ENCODE results near the gene MTERF2.

MTERF2 gene

DNA sequence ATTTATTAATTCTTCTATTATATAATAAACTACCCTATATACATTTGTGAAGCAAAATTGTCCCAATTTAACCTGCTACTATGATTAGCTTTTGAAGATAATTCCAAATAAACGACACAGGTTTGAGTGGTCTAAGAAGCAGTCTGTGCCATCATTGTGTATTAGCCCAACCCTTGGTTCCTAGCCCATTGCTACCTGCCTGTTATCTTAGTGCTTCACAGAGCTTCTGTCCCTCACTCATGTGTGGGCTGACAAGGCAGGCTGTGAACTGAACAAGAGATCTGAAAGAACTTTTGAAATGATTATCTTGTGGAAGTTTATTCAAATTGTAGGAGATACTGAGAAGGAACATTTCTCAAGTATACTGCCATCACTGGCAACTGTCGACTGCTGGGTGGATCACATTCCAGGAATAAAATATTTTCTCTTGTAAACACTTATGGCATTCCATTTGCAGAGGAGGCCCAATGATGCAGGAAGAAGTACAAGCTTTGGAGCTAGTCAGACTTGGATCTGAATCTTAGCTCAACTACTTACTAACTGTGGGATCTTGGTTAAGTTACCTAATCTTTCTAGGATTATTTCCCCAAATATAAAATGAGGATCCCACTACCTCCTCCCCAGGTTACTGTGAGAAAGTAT is 7.8 kb upstream of the MTERF2 start:
- DNase-seq (ENCODE audit: low read depth in 2 of 2), result no peak

DNA sequence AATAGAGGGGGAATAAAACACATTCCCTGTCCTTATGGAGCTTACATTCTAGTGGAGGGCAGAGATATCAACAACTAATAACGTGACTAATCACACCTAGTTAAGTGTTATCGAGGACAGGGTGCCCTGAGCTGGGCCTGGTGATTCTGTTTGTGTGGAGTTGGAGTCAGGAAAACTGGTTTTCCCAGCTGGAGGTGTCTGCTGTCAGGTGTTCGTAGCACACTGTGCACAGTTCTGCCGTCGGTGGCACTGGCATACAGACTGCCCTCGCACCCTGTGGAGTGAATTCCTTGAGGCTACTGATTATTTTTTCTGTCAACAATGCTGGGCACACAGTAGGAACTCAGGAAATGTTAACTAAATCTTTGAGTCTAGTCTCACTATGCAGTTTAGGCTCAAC is 900 bp upstream of the MTERF2 start:
- no peak for DNase-seq (ENCODE audit: low read depth in 2 of 2)

DNA sequence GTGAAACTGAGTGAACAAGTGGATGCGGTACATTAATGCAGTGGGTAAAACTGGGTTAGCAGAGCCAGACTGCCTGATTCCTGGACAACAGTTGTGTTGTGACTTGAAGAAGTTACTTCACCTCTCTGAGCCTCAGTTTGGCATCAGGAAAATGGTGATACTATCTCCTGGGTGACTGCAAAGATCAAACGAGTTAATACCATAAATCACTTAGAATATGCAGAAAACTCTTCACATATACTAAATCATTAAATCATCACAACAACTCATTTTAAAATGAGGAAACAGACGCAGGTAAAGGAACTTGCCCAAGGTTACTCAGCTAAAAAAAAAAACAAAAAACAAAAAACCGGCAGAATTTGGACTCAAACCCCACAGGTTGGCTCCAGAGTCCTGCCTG is 811 bp downstream of the MTERF2 start:
- no peak for DNase-seq (ENCODE audit: low read depth in 2 of 2)

DNA sequence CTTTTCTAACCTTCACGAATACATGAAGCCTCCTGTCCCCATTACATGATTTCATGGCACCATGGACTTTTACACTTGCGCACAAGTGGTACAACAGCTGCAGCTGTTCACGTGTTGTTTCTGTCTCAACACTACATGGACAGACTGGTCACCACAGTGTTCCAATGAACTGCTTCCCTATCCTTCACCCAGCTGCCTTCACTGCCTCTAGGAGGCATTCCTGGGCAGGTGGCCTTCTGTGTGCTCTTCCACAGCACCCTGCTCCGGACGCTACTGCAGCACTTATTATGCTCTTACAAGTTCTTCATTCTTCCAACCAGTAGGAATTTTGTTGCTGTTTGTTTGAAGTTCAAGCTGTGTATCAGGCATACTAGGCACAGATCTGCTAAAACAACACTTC is 1.5 kb downstream of the MTERF2 start:
- DNase-seq (ENCODE audit: low read depth in 2 of 2), result no peak

DNA sequence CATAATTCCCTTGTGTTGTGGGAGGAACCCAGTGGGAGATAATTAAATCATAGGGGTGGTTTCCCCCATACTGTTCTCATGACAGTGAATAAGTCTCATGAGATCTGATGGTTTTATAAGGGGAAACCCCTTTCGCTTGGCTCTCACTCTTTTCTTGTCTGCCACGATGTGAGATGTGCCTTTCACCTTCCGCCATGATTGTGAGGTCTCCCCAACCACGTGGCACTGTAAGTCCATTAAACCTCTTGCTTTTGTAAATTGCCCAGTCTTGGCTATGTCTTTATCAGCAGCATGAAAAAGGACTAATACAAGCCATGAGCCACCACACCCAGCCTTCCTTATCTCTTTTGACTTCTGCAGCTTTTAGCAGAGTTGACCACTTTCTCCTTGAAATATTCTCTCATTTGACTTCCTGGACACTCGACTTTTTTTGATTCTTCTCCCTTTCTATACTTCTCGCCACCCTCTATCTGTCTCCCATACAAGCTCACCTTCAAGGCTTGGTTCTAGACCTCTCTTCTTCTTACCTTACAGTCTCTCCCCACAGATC is 2.3 kb downstream of the MTERF2 start:
- no peak for DNase-seq (ENCODE audit: low read depth in 2 of 2)

DNA sequence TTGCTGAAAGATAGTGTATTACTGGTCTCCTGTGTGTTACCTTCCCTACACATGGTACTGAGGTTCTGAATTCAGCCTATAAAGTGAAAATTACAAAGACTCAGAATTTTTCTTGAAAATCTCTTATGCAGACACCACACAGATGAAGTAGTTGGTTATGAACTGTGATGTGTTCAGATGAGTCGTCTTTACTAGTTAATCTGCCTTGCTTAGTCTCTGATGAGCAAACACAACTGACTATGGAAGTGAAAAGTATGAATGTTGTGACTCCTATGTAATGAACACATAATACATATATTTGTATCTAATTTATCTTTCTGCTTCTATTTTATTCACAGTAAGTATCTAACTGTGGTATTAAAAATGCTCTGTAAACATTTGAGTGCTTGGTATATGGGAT is 4.7 kb downstream of the MTERF2 start:
- DNase-seq (ENCODE audit: low read depth in 2 of 2), result no peak

DNA sequence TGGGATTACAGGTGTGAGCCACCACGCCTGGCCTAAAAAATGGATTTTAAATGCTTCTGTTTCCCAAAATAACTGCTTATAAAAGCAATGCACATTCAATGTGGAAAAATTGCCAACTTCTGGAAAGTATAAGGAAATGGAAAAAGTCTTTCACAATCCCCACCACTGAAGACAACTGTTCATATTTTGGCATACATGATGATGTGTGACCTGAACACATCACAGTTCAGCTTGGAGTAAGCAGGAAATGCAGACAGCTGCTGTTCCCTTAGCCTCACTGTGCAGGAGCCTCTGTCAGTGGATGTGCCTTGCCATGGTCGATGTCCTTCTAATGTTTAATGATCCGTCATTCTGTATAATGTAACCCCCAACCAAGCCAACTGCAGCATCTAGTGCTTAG is 5.2 kb downstream of the MTERF2 start:
- no peak for DNase-seq (ENCODE audit: low read depth in 2 of 2)

DNA sequence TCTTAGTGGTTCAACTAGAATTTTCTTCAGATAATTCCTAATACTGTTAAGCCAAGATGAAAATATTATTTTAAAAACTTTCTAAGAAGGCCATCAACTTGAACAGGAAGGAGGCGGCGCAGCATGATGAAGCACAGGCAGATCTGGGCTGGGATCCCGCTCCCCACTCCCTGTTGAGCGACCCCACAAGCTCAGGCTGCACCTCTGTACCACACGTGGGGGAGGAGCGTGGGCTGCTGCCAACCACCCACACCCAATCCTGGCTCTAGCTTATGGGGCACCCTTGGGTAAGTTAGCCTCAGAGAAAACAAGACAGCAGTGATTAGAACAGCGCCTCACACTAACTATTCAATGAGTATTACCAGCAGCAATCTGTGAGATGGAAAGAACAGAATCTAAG is 6.0 kb downstream of the MTERF2 start:
- no peak for DNase-seq (ENCODE audit: low read depth in 2 of 2)

DNA sequence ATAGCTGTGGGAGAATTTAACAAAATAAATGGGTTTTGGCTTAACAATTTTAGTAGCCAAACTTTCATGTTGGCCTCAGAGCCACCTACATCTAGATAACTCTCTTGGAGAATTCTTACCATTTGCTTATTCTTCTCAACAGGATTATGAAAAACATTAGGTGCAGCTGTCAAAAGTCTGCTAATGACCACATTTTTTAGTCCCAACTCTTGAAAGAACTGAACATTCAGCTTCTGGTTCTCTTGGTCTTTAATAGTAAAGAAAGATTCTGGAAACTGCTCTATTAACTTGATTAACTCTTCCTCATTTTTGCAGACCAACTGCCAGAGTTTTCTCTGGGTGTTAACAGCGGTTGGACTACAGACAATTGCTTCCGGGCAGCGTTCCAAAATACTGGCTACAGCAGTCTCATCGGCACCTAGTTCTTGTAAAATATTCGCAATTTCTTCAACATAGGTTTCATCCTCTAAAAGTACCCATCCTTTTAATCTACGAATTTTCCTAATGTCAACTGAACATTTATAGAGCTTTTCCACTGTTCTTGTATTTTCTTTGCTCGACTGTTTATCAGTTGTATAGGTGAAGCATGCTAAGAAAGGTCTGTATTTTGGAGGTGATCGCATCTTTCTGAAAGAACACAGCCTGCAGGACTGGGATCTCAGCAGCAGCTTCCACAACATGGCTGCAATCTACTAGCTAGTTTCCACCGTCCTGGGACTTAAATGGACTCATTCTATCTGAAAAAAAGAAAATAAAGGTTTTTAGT is 8.7 kb downstream of the MTERF2 start:
- DNase-seq (ENCODE audit: low read depth in 2 of 2), result no peak

DNA sequence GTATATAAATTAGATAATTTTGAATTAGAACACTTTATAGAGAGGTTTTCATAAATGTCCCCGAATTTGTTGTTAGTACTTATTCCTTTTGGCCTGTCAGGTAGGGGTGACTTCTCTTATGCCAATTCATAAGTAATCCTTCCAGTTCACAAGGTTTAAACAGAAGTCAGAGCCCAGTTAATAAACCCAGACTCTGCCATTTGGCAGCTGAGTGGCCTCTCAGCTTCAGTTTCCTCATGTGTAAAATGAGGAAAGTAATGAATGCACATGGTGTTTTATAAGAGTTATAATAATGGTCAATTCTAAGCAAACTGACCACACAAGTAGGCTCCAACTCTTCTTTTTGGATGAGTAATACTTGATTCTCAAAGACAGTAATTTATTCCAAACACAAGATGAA is 10.3 kb downstream of the MTERF2 start:
- DNase-seq (ENCODE audit: low read depth in 2 of 2), result no peak

DNA sequence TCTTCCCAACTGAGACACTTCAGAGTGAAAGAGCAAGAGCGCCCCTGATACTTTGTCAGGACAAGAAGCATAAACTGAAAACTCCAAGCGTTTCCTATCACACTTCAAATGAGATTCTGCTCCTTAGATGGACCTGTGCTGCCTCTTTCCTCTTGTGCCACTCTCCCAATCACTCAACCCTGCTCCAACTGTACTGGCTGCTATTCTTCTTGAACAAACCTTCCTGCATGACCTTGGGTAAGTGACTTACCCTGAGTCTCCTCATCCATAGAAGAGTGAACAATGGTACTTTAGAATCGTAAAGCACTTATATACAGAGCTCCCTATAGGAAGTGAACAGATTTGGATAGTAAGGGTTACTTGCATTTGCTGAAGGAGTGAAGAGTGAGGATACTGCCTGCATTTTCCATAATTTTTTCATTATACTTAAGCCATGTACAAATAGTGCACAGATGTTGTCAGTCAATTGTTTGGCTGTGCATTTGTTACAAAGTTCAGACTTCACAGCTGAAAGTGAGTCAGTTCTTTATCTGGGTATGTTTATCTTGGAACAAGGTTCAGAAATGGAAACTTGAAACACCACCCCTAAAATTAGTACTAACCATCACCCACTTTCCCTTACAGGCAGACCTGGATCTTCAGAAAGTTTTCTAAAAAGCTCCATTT is 10.8 kb downstream of the MTERF2 start:
- no peak for DNase-seq (ENCODE audit: low read depth in 2 of 2)

DNA sequence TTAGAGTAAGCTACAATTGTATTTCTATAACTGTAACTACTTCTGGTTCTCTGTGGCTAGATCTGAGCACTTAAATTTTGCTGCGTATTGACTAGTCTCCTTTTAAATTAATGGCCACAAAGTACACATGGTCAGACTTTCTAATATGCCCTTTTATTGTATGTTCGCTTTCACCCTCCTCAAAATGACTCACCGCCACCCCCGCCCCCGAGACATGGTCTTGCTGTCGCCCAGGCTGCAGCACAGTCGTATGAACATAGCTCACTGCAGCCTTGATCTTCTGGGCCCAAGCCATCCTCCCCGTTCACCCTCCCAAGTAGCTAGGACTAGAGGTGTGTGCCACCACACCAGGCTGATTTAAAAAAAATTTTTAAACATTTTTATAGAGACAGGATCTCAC is 11.8 kb downstream of the MTERF2 start:
- DNase-seq (ENCODE audit: low read depth in 2 of 2), result no peak

DNA sequence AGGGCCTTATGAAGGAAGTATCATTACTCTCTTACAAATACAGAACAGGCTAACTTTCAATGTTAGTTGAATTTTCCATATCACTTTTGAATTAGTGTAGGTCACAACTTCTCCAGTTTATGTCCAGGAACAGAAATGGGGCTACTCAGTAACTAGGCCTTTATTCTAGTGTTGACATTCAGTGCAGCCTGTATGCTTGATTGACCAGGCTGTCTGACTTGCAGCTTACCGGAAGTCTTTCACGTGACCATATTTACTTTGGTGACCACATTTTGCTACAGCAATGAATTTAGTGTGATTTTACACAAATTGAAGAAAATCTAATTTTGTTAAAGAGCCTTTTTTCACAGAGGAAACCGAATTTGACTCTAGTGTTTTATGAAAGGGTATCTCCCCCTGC is 12.4 kb downstream of the MTERF2 start:
- no peak for DNase-seq (ENCODE audit: low read depth in 2 of 2)

DNA sequence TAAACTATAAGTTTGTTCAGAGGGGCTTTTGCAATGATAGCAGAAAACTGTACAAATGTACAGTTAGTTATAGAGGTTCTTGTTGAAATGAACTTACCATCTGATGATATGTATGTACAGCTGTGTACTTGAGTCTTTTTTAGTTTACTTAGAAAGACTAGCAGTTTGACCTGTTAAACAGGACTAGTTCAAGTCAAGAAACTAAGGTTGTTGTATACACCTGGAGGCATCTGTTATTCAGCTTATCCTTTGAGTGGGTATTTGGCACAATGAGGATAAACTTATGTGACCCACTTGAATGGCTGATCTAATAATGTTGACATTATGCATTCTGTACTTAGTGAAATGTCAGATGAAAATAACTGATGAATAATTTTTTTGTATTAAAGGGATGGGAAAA is 13.4 kb downstream of the MTERF2 start:
- DNase-seq (ENCODE audit: low read depth in 2 of 2), result no peak

DNA sequence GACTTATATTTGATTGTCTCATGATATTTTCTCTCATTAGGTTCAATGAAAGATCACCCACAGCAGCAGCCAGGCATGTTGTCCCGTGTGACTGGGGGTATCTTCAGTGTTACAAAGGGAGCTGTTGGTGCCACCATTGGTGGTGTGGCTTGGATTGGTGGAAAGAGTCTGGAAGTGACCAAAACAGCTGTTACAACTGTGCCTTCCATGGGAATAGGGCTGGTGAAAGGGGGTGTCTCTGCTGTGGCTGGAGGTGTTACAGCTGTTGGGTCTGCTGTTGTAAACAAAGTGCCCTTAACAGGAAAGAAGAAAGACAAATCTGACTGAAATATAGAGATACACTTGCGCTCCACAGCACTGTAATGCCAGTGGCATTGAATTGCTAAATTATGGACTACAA is 15.9 kb downstream of the MTERF2 start:
- no peak for DNase-seq (ENCODE audit: low read depth in 2 of 2)

DNA sequence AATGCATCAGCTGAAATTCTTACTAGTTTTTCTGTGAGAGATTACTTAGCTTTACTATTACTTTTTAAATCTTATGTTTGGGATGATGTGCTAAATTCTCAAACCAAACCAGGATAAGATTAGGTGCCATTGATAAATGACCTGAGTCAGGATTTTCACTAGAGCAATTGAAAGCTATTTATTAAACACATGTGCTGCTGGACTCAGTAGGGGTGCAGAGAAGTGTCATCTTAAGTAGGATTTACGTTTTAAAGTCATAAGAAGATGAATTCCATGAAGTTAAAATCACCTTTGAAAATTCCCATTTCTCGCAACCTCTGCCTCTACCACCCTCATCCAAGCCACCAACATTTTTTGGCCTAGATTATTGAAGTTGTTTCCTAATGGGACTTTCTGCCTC is 22.4 kb downstream of the MTERF2 start:
- no peak for DNase-seq (ENCODE audit: low read depth in 2 of 2)

DNA sequence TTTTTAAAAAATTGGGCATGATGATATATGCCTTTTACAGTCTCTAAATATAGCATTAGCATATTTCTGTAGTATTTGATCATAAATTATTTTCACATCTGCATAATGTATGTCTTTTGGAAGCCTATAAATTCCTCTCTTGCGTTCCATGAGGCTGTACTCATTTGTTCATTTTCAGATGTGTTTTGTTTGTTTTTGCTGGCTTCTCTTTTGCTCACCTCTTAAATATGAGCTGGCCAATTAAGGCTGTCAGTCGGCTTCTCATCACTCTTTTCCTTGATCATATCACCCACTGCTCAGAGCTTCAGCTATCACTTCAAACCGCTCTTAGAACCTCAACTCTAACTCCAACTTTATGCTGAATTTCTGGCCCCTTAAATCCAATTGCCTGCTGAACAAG is 24.7 kb downstream of the MTERF2 start:
- DNase-seq (ENCODE audit: low read depth in 2 of 2), result no peak

DNA sequence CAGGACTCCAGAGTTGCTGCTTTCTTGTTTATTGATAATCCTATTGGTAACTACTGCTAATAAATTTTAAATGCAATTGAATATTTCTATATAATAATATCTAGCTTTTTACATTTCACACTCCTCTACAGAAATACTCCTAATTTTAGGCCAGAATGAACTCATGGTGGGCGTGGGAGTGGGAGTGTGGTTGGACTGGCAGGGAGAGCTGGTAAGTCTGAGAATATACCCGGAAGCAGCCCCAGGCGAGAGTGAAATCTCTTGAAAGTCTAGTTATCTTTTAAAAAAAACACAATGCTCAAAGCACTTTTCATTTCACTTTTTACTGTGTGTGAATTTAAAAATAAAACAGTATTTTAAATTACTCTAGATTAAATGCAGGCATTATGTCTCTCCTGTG is 26.5 kb downstream of the MTERF2 start:
- no peak for DNase-seq (ENCODE audit: low read depth in 2 of 2)

DNA sequence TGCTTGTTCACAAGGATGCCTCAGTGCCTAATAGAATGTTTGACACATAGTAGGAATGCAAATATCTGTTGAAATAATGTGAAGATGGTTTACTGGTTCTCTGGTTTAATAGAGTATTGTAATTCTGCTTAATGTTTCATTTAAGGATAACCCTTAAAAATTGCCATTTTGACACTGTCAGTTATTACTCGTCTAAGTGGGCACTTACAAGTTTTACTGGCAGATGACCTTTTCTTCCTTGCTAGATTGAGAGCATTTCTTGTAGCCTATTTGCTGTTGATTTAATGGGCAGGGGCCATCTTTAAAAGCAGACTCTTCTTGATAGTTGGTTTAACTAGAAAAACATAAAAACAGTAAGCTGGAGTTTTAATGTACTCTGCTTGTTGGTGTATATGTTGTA is 29.4 kb downstream of the MTERF2 start:
- DNase-seq (ENCODE audit: low read depth in 2 of 2), result no peak

DNA sequence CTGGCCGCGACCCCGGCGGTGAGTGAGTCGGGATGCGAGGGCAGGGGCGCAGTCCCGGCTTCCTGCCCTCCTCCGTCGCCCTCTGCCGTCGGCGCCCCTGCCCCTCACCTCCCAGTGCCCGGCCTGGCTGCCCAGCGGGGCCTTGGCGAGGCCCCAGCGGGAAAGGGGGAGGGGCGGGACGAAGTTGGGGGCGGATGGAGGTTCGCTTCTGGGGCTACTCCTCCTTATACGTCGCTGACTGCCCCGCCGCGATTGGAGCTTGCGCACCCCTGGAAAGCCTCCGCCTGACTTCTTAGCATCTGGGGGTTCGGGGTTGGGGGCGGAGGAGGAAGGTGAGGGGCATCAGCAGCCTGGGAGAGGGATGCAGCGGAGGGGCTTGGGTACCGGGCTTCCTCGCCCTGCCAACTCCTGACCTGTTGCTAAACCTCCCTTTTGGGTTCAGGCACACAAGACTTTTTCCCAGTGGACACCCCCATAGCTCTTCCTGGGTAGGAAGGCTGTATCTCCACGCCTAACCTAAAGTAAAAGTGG is 30.8 kb downstream of the MTERF2 start:
- DNase-seq (ENCODE audit: low read depth in 2 of 2), result peak; percentile 43 to 53

DNA sequence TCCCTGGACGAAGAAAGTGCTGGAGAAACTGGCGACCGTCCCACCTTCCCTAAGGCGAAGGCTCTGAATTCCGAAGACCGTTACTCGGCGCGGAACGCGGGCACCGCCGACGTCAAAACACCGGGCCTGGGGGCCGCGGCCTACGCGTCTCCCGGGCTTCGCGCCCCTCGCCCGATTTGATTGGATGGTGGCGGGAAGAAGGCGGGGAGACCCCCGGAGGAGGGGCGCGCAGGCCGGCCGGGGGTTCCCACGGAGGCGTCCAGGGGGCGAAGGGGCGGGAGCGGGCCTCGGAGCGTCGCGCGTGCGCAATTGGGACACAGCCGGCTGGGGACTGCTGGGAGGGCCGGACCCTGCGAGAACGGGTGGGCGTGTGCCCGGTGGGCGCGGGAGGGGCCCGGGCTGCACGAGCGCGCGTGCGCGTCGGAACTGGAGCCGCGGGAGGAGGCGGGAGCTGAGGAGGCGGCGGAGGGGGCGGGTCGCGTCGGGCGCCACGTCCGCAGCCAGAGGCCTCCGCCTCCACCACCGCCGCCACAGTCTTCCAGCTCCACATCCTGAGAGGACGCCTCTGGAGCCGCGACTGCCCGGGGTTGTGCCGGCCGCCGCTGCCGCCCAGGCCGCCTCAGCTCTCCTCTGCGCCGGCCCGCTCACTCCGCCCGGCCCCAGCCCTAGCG is 31.4 kb downstream of the MTERF2 start, which contains the start of gene TMEM263:
Gene TMEM263 (plus strand): TSS at position 531 of the 671 bp plus-strand sequence. CDS start 11,210 bp downstream, outside the sequence.
- DNase-seq (ENCODE audit: low read depth in 2 of 2), result peak; percentile 88 to 94
